K562 (cell line): ENCODE data around the gene ABHD16A. TPM values are rescaled to one million over a fixed set of nuclear protein-coding genes. Genes with fewer than 3 reads are reported as not detected.

Experiments
- CCNT2 ChIP-seq: IDR thresholded peaks from 2 replicates; pipeline ENCODE4 v1.6.1; 2011; ENCODE audit warnings: borderline replicate concordance, low read depth, mild to moderate bottlenecking, moderate library complexity, mixed read lengths, low read length; ENCODE audit not compliant: insufficient read length; ENCODE audit errors: extremely low read depth
- FOXK1 ChIP-seq: sonication (generic); formaldehyde crosslinking; IDR thresholded peaks from 2 replicates; pipeline ENCODE4 v1.8.0; 2022; ENCODE audit warnings: missing genetic modification reagents, mild to moderate bottlenecking, borderline replicate concordance
- MAFG ChIP-seq: fragments of 450-650 bp; conservative IDR thresholded peaks from 2 replicates; pipeline ENCODE4 v1.6.1; 2016; ENCODE audit warnings: missing genetic modification characterization, missing compliant biosample characterization
- NCOA4 ChIP-seq: fragments of 450-650 bp; IDR thresholded peaks from 2 replicates; pipeline ENCODE4 v1.6.1; 2018; ENCODE audit warnings: mild to moderate bottlenecking; ENCODE audit not compliant: partially characterized antibody
- NEUROD1 ChIP-seq: fragments of 150-350 bp; IDR thresholded peaks from 2 replicates; pipeline ENCODE4 v1.6.1; 2014; ENCODE audit warnings: borderline replicate concordance, low read length, low read depth; ENCODE audit not compliant: partially characterized antibody
- POLR3A ChIP-seq: IDR thresholded peaks from 2 replicates; pipeline ENCODE4 v1.6.1; 2011; ENCODE audit warnings: borderline replicate concordance, mild to moderate bottlenecking, moderate library complexity; ENCODE audit not compliant: insufficient read length, insufficient read depth; ENCODE audit errors: extremely low read depth
- PTRF ChIP-seq: fragments of 450-650 bp; IDR thresholded peaks from 2 replicates; pipeline ENCODE4 v1.6.1; 2016; ENCODE audit warnings: mild to moderate bottlenecking, missing genetic modification characterization, missing compliant biosample characterization
- SIN3A ChIP-seq, 2 experiments: fragments of 150-350 bp in 1 of 2; IDR thresholded peaks; 2 replicates each; pipeline ENCODE4 v1.6.1; 2011 to 2016; ENCODE audit warnings: borderline replicate concordance in 2 of 2, low read depth in 2 of 2, low read length in 2 of 2, mild to moderate bottlenecking in 2 of 2, moderate library complexity in 2 of 2; ENCODE audit not compliant: control insufficient read depth in 1 of 2
- ZBTB17 ChIP-seq: fragments of 450-650 bp; formaldehyde crosslinking; IDR thresholded peaks from 2 replicates; pipeline ENCODE4 v1.4.0; 2020; ENCODE audit warnings: mild to moderate bottlenecking
- ZBTB7A ChIP-seq: IDR thresholded peaks from 2 replicates; pipeline ENCODE4 v1.6.1; 2011; ENCODE audit warnings: low read depth, mild to moderate bottlenecking, low read length, moderate library complexity, borderline replicate concordance; ENCODE audit not compliant: control insufficient read depth
- ZFP30 ChIP-seq: fragments of 250-450 bp; sonication (Bioruptor Pico); IDR thresholded peaks from 2 replicates; pipeline ENCODE4 v1.8.0; 2022; ENCODE audit warnings: moderate library complexity, mild to moderate bottlenecking, inconsistent platforms, borderline replicate concordance
- ZNF311 ChIP-seq: fragments of 250-450 bp; sonication (Bioruptor Pico); IDR thresholded peaks from 2 replicates; pipeline ENCODE4 v1.4.0; 2020; ENCODE audit warnings: mild to moderate bottlenecking, moderate library complexity
- ZNF384 ChIP-seq: IDR thresholded peaks from 2 replicates; pipeline ENCODE4 v1.6.1; 2012; ENCODE audit warnings: low read depth, low read length, improper control_type of control experiment
- ZNF57 ChIP-seq: fragments of 450-650 bp; formaldehyde crosslinking; IDR thresholded peaks from 2 replicates; pipeline ENCODE4 v1.4.0; 2020; ENCODE audit warnings: mild to moderate bottlenecking, moderate library complexity
- polyA plus RNA-seq, 8 experiments: library from polyadenylated mRNA; depleted of rRNA in 4 of 8; stranded (reverse) in 5 of 8; unstranded in 3 of 8; fragments of >200 nt; fragmentation: Nextera tagmentation in 2 of 8; fragmentation: Illumina TruSeq in 1 of 8; extraction: Ambion mirVana in 2 of 8; extraction: Trizol in 1 of 8; gene quantifications; 2 replicates each; pipeline versions ENCODE4 v1.2.1 to v1.2.3, GENCODE V29; 2011 to 2014; ENCODE audit warnings: inconsistent platforms in 1 of 8, missing spikeins in 1 of 8
- total RNA-seq, 7 experiments: library from RNA; depleted of rRNA in 6 of 7; stranded (reverse); fragments of >200 nt in 6 of 7; fragmentation: Illumina TruSeq in 2 of 7; extraction: Trizol in 2 of 7; gene quantifications; 2 replicates each; pipeline versions ENCODE4 v1.2.1 to v1.2.3, GENCODE V29; 2011 to 2021; ENCODE audit warnings: low replicate concordance in 1 of 7
- TF ChIP-seq, protein P1 (sequence below): IDR thresholded peaks from 3 replicates; pipeline ENCODE4 v1.6.1; 2011; ENCODE audit warnings: borderline replicate concordance, mild to moderate bottlenecking; ENCODE audit not compliant: insufficient read length, insufficient read depth
- TF ChIP-seq, protein P2 (sequence below): fragments of 150-350 bp; IDR thresholded peaks from 2 replicates; pipeline ENCODE4 v1.6.1; 2014; ENCODE audit warnings: low read depth, mild to moderate bottlenecking, low read length, borderline replicate concordance
- TF ChIP-seq, protein P3 (sequence below): sonication (generic); formaldehyde crosslinking; IDR thresholded peaks from 2 replicates; pipeline ENCODE4 v1.8.1; 2022; ENCODE audit warnings: missing genetic modification reagents
- TF ChIP-seq, protein P4 (sequence below), 2 experiments: IDR thresholded peaks; 2 replicates each; pipeline ENCODE4 v1.6.1; 2011; ENCODE audit warnings: borderline replicate concordance in 1 of 2, control low read depth in 1 of 2, low read depth in 1 of 2, low read length in 1 of 2, mild to moderate bottlenecking in 1 of 2, mixed read lengths in 1 of 2, moderate library complexity in 1 of 2; ENCODE audit not compliant: insufficient read depth in 1 of 2, insufficient read length in 1 of 2, poor library complexity in 1 of 2, severe bottlenecking in 1 of 2; ENCODE audit errors: extremely low read depth in 1 of 2

Gene ABHD16A
- total and polyA plus RNA-seq, 9 of the 15 experiments (the other 6 are each of a cell fraction or from before 2014, with no cell fraction given): 25.8 to 120 (median 81.6) TPM

DNA sequence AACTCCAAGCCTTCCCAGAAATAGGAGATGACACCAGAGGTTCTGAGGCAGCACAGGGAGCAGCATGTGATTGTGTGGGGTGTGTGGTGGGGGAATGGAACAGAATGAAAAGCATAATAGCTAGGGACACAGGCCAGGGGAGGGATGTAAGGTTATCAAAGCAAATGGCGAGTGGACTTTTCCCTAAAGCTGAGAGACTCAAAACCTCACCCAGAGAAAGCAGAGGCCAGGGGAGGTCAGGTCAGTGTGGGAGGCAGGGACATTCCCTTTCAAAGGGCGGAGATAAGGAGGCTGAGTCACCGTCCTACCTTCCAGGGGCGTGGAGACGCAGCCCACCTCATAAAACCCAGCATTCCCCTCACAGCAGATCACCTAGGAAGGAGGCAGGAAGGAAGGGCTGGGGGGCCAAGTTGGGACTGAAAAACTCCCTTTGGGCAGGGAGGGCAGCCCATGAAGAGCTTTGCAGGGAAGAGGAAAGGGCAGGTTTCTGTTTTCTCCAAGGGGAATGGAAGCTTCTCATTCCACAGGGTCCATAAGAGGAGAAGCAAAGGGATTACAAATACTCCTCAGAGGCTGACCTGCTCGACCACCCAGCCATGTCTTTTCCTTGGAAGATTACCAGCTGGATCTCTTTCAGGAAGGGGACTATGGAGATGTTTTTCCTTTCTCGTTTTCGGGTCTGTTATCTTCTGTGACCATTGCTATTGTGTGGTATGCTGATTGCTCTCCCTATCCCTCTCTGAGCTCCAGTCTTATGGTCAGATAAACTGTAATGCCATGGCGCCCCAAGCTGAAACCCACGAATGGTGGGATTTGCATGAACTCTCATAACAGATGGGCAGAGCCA is 12.7 kb downstream of the ABHD16A start (continued):
- TF ChIP-seq ZBTB7A: peak; percentile 100
- TF ChIP-seq, protein P1, sequence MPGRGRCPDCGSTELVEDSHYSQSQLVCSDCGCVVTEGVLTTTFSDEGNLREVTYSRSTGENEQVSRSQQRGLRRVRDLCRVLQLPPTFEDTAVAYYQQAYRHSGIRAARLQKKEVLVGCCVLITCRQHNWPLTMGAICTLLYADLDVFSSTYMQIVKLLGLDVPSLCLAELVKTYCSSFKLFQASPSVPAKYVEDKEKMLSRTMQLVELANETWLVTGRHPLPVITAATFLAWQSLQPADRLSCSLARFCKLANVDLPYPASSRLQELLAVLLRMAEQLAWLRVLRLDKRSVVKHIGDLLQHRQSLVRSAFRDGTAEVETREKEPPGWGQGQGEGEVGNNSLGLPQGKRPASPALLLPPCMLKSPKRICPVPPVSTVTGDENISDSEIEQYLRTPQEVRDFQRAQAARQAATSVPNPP: no peak
- peak; percentile 25 for TF ChIP-seq NCOA4
- TF ChIP-seq FOXK1: peak; percentile 56; the same call in 1 of the 2 replicates
- TF ChIP-seq, protein P2, sequence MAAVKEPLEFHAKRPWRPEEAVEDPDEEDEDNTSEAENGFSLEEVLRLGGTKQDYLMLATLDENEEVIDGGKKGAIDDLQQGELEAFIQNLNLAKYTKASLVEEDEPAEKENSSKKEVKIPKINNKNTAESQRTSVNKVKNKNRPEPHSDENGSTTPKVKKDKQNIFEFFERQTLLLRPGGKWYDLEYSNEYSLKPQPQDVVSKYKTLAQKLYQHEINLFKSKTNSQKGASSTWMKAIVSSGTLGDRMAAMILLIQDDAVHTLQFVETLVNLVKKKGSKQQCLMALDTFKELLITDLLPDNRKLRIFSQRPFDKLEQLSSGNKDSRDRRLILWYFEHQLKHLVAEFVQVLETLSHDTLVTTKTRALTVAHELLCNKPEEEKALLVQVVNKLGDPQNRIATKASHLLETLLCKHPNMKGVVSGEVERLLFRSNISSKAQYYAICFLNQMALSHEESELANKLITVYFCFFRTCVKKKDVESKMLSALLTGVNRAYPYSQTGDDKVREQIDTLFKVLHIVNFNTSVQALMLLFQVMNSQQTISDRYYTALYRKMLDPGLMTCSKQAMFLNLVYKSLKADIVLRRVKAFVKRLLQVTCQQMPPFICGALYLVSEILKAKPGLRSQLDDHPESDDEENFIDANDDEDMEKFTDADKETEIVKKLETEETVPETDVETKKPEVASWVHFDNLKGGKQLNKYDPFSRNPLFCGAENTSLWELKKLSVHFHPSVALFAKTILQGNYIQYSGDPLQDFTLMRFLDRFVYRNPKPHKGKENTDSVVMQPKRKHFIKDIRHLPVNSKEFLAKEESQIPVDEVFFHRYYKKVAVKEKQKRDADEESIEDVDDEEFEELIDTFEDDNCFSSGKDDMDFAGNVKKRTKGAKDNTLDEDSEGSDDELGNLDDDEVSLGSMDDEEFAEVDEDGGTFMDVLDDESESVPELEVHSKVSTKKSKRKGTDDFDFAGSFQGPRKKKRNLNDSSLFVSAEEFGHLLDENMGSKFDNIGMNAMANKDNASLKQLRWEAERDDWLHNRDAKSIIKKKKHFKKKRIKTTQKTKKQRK: no peak
- TF ChIP-seq ZNF311 (CRISPR knock-in tag): no peak
- peak; percentile 93 for TF ChIP-seq CCNT2
- no peak for TF ChIP-seq POLR3A
- TF ChIP-seq ZFP30: no peak
- TF ChIP-seq ZNF384: no peak
- TF ChIP-seq ZNF57 (CRISPR knock-in tag): no peak
- TF ChIP-seq PTRF: peak; percentile 7; the same call in 1 of the 2 replicates
- TF ChIP-seq MAFG (tag): peak; percentile 86
- TF ChIP-seq ZBTB17 (CRISPR knock-in tag): peak; percentile 71; the same call in 1 of the 2 replicates
- no peak; a peak in 2 of 4 replicates for TF ChIP-seq SIN3A (IDR thresholded peaks at IDR 0.05; ENCODE audit: borderline replicate concordance in 2 of 2, control insufficient read depth in 1 of 2, low read depth in 2 of 2, low read length in 2 of 2)
- TF ChIP-seq, protein P3, sequence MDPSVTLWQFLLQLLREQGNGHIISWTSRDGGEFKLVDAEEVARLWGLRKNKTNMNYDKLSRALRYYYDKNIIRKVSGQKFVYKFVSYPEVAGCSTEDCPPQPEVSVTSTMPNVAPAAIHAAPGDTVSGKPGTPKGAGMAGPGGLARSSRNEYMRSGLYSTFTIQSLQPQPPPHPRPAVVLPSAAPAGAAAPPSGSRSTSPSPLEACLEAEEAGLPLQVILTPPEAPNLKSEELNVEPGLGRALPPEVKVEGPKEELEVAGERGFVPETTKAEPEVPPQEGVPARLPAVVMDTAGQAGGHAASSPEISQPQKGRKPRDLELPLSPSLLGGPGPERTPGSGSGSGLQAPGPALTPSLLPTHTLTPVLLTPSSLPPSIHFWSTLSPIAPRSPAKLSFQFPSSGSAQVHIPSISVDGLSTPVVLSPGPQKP (CRISPR knock-in tag): no peak
- TF ChIP-seq, protein P4, sequence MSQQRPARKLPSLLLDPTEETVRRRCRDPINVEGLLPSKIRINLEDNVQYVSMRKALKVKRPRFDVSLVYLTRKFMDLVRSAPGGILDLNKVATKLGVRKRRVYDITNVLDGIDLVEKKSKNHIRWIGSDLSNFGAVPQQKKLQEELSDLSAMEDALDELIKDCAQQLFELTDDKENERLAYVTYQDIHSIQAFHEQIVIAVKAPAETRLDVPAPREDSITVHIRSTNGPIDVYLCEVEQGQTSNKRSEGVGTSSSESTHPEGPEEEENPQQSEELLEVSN (IDR thresholded peaks at IDR 0.05; ENCODE audit: borderline replicate concordance in 1 of 2, extremely low read depth in 1 of 2, insufficient read depth in 1 of 2, insufficient read length in 1 of 2, low read depth in 1 of 2, low read length in 1 of 2, poor library complexity in 1 of 2, severe bottlenecking in 1 of 2): no peak
- peak; percentile 95 for TF ChIP-seq NEUROD1
